Endometrium (tissue), 2 donors: ENCODE data around the gene DCAF7.

Experiments used
- FAIRE-seq: peaks from 2 replicates; lab custom pipeline; 2012; peaks lifted over from hg19 to GRCh38; lab: Jason Lieb, UNC
- donor health status: control.
- donor health status: control.

The DCAF7 gene

GRCh38 chr17:63631062-63631461, 80.8 kb downstream of the DCAF7 start:
- no peak for FAIRE-seq

- FAIRE-seq = no peak
Observed at GRCh38 chr17:63631626-63632025, 81.3 kb downstream of the DCAF7 start.

- FAIRE-seq = no peak
Observed at GRCh38 chr17:63633742-63634141, 83.5 kb downstream of the DCAF7 start.

GRCh38 chr17:63634163-63634562, 83.9 kb downstream of the DCAF7 start:
- FAIRE-seq = no peak

GRCh38 chr17:63634816-63635215, 84.5 kb downstream of the DCAF7 start:
- FAIRE-seq = no peak

- FAIRE-seq = no peak
Observed at GRCh38 chr17:63635290-63635689, 85.0 kb downstream of the DCAF7 start.

- FAIRE-seq = no peak
Observed at GRCh38 chr17:63635787-63636186, 85.5 kb downstream of the DCAF7 start.

- FAIRE-seq = no peak
Observed at GRCh38 chr17:63639125-63639524, 88.8 kb downstream of the DCAF7 start.

- FAIRE-seq = no peak
Observed at GRCh38 chr17:63640038-63640437, 89.8 kb downstream of the DCAF7 start.

GRCh38 chr17:63641692-63642448, 91.6 kb downstream of the DCAF7 start:
- FAIRE-seq = no peak
